HG03521 (cell line): ENCODE data around the gene GP5.

Experiments
- ATAC-seq: cut with Tn5 transposase; IDR thresholded peaks from one replicate; pipeline ENCODE4 v1.9.1; 2021; ENCODE audit warnings: mild to moderate bottlenecking, moderate library complexity; ENCODE audit not compliant: unreplicated experiment

Gene GP5

GRCh38 chr3:194399874-194400411 lies 877 bp upstream of the GP5 start:
- no peak for ATAC-seq

GRCh38 chr3:194397757-194398312 lies 1.2 kb downstream of the GP5 start:
- ATAC-seq: no peak

DNA sequence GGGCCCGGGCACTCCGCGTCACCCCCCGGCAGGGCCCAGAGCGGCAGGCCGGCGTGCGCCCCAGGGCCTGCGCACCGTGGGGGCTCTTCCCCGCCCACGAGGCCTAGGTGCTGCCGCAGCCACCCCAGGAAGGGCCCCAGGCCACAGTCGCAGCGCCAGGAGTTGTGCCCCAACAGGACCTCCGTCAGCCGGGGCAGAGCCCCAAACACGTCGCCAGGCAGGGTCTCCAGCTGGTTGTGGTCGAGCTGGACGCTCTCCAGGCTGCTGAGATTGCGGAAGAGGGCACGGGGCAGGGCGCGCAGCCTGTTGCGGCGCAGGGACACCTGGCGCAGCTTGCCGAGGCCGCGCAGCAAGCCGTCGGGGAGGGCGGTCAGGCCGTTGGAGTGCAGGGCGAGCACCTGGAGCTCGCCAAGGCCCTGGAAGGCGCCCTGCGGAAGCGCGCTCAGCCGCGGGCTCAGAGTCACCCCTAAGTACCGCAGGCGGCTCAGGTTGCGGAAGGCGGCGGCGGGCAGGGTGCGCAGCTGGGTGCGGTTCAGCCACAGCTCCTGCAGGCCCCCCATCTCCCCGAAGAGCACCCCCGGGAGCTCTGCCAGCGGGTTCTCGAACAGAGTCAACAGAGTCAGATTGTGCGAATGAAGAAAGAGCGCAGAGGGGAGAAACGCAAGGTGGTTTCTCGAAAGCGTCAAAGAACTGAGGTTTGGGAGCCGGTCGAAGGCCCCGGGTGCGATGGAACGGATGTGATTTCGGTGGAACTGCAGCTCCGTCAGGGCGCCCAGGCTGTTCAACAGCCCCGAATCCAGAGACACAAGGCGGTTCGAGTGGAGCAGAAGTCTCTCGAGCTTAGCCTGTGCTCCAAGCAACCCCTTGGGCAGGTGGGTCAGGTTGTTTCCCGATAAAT lies 2.0 kb downstream of the GP5 start:
- ATAC-seq: no peak

GRCh38 chr3:194396539-194396858 lies 2.6 kb downstream of the GP5 start:
- ATAC-seq: no peak

DNA sequence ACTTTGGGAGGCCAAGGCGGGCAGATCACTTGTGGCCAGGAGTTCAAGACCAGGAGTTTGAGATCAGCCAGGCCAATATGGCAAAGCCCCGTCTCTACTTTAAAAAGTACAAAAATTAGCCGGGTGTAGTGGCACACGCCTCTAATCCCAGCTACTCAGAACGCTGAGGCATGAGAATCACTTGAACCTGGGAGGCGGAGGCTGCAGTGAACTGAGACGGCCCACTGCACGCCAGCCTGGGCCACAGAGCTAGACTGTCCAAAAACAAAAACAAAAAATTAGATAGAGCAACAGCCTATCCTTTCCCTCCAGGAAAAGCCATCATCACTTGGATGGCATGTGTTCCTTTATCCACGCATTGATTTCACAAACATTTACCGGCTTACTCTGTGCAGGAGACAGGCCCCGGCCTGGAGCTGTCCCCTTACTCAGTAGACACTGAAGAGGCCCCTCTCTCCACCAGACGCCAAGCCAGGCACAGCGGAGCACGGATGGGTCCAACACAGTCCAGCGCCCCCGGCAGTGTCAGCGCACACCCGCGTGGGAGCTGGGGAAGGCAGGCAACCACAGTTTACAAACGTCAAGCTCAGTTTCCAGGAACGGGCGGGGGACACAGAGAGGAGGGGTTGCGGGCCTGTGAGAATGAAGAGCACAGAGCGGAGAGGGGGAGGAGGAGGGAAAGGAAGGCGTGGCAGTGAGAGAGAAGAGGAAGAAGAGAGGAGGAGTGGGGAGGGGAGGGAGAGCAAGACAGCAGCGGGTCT lies 3.1 kb downstream of the GP5 start:
- ATAC-seq: no peak

DNA sequence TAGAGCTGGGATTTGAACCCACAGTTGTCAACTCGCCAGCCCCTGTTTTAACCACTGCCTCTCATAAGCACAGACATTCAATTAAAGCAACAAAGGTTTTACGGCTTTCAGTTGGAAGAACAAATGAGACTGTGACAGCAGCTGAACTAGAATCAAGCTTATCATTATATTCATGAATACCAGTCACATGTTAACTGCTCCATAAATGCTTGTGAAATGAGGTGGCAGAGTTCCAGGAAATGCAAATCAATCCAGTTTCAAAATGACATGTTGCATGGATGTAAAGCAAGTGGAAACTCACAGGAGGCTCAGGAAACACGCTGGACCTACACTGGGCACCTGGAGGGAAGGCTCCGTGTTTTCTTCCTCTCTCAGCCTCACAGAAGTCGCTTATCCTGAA lies 3.9 kb downstream of the GP5 start:
- no peak for ATAC-seq

DNA sequence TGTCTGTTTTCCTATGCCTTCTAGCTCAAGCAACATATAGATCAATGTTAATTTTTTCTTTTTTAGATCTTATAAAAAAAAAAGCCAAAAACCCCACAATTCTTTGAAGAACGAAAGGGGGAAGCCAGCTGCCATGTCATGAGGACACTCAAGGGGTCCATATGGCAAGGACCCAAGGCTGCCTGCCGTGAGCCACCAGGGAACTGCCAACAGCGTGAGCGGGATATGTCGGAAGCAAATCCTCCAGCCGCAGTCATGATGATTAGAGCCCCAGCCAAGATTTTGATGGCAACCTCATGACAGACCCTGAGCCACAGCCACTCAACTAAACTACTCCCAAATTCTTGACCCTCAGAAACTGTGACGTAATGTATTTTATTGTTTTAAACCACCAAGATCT lies 6.5 kb downstream of the GP5 start:
- no peak for ATAC-seq

GRCh38 chr3:194390835-194391234 lies 8.2 kb downstream of the GP5 start:
- ATAC-seq: no peak

DNA sequence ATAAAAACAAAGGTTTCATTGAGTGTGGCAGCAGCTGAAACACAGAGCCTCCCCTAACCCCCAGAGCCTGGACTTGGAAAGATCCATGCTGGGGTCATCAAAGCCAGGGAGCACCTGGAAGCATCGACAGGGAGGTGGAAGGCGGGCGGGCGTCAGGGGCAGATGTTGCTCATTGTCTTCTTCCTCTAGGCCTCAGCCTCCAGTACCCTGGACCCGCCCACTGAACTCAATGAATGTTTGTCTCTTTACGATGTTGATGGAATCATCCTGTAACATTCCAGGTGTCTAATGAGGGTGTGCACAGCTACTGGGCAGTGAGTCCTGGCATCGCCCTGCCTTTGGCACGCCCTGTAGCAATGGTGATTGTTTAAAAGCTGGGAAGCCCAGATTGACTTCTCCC lies 9.8 kb downstream of the GP5 start:
- no peak for ATAC-seq

- no peak for ATAC-seq
Measured at GRCh38 chr3:194387926-194388418, 11.1 kb downstream of the GP5 start.

GRCh38 chr3:194387276-194387675 lies 11.8 kb downstream of the GP5 start:
- ATAC-seq: no peak

- ATAC-seq: no peak
Measured at GRCh38 chr3:194386648-194387047, 12.4 kb downstream of the GP5 start.

DNA sequence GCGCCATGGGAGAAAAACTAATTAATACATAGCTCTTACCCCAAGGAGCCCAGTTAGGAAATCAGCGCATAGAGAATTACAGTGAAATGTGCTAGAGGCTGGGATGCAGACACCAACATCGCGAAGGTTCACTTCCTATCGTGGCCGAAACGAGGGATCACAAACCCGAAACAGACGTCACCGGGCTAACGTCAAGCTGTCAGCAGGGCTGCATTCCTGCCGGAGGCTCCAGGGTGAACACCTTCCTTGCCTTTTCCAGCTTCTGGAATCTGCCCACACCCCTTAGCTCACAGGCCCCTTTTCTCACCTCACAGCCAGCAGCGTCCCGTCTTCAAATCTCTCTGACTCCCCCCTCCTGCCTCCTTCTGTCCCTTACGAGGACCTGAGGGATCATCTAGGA lies 13.0 kb downstream of the GP5 start:
- ATAC-seq: no peak

GRCh38 chr3:194384569-194385001 lies 14.5 kb downstream of the GP5 start:
- no peak for ATAC-seq

DNA sequence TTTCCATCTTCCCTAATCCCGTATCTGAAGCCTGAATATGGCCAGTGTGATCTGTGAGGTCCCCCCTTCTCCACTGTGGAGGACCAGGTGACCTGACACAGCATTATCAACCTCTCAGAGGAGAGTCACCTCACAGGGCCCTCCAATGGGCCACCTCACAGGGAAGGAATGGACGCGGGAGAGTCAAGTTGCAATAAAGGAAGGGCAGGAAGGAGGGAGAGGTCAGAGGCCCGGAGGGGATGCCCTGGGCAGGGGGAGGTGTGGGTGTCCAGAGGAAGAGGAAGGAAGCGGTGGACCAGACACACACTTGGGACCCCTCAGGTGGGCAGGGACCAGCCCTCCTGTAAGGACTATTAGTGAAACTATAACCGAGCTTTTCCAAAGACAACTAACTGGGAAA lies 14.9 kb downstream of the GP5 start:
- no peak for ATAC-seq

DNA sequence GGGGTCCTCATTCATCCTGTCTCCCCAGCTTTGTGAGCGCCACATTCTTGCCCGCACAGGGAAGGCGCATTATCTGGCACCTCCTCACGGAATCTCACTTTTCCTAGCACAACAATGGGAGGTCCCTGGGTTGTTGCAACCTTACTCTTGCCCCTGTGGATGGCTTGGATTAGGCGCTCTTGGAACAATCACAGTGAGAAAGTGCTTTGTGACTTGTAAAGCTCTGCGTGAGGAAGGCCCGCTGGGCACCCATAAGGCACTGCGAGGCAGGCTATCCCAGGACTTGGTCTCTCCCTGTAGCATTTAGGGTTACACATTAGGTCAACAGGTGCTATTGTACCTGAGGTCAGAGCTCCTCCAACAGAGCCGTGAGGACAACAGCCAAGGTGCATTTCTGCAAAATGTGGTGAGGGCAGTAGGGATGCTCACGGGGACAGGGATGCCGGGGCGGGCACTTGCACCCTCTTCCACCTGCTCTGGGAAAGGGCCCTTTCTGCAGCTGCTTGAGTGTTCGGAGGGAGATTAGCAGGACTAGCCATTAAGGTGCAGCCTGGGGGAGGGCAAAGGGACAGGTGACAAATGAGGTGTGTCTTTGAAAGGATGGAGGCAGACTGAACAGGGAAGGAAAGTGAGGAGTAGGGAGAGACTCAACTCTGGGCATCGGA lies 15.7 kb downstream of the GP5 start:
- no peak for ATAC-seq

DNA sequence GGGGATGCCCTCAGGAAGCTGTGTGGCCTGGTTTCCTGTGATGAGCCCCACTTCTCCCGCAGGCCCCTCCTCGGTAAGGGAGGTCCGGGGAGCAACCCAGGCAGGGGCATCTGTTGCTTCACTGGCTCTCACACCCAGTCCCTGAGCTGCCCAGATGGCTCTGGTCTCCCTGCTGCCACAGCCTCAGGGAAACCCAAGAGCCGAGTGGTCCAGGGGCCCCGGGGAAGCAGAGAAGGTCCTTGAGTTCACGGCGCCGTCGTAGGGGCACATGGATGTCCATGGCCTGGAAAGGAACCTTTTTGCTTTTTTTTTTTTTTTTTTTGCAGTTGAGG lies 16.2 kb downstream of the GP5 start:
- ATAC-seq: no peak

DNA sequence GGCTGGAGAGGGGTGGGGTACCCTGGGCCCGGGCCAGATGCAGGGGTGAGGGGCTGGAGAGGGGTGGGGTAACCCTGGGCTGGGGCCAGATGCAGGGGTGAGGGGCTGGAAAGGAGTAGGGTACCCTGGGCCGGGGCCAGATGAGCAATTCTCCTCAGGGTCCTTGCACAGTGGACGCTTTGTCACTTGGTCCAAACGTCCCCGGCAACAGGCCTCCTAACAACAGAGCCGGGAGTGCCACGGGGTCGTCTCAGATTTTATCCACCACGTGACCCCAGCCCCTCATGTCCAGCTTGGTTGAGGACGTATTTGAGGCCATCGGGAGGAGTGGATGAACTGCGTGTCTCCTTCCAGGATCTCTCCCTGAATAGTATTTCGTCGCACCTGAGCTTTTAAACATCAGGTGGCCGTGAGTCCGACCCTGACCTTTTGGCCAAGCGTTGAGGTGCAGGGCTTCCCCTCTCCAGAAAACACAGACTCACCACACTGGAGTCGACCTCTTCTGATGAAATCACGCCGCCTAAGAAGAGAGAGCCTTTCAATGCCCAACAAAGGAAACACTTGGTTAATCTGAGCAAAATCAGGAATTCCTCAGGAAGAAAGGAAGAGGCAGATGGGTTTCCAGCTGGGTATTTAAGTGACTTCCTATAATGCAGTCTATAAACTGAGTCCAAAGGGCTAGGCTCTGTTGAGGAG lies 16.7 kb downstream of the GP5 start:
- no peak for ATAC-seq

DNA sequence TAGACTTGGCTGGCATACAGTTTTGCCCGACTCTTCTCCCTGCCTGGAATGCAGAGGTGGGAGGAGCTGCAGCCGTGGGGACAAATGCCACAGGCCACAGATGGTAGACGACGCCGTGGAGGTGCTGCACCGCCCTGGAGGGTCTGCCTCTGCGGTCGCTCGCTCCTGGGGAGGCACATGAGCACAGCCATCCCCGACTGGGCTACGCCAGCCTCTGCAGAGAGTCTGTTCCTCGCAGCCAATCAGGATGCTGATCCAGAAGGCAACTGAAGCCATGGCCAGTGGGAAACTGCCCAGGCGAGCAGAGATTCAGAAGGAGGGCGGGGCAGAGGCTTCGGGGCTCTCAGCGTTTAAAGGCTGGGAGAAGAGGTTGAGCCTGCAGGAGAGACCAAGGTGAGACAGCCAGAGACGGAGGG lies 17.6 kb downstream of the GP5 start:
- ATAC-seq: no peak

- no peak for ATAC-seq
Measured at GRCh38 chr3:194380326-194380725, 18.7 kb downstream of the GP5 start.

GRCh38 chr3:194379651-194380050 lies 19.4 kb downstream of the GP5 start:
- ATAC-seq: no peak
